22Rv1 (cell line): Measurements from ENCODE around the gene LAP3.

Experiments used
- H3K27ac ChIP-seq: fragments of 450-650 bp; 2 replicates; pipeline ENCODE4 v1.5.1; 2017
- CTCF ChIP-seq: fragments of 450-650 bp; IDR thresholded peaks from 2 replicates; pipeline ENCODE4 v1.5.1; 2017; ENCODE audit warnings: mild to moderate bottlenecking
- ZFX ChIP-seq: fragments of 450-650 bp; IDR thresholded peaks from 2 replicates; pipeline ENCODE4 v1.6.1; 2017; ENCODE audit warnings: antibody characterized with exemption, borderline replicate concordance

LAP3 gene

GRCh38 chr4:17624821-17625220, 47.8 kb downstream of the LAP3 start:
- no peak for TF ChIP-seq CTCF
- TF ChIP-seq ZFX: no peak
- no peak overlapping the region for H3K27ac ChIP-seq

- TF ChIP-seq ZFX (no peak), CTCF (no peak)
- H3K27ac ChIP-seq: no peak overlapping the region
Observed at GRCh38 chr4:17630228-17630627, 53.2 kb downstream of the LAP3 start.

GRCh38 chr4:17633600-17633999, 56.6 kb downstream of the LAP3 start:
- no peak for TF ChIP-seq CTCF
- TF ChIP-seq ZFX: no peak

GRCh38 chr4:17635056-17635455, 58.1 kb downstream of the LAP3 start:
- no peak overlapping the region for H3K27ac ChIP-seq
- TF ChIP-seq ZFX (no peak), CTCF (no peak)

More at GRCh38 chr4:17633600-17633999, 56.6 kb downstream of the LAP3 start:
- no peak overlapping the region for H3K27ac ChIP-seq

GRCh38 chr4:17636341-17636695, 59.3 kb downstream of the LAP3 start:
- no peak for TF ChIP-seq ZFX
- TF ChIP-seq CTCF: no peak
- no peak overlapping the region for H3K27ac ChIP-seq

GRCh38 chr4:17636696-17637622, 60.0 kb downstream of the LAP3 start:
- no peak for TF ChIP-seq ZFX
- TF ChIP-seq CTCF: peak; percentile 91

GRCh38 chr4:17639136-17639535, 62.1 kb downstream of the LAP3 start:
- H3K27ac ChIP-seq: no peak overlapping the region

More at GRCh38 chr4:17636696-17637622, 60.0 kb downstream of the LAP3 start:
- H3K27ac ChIP-seq: no peak overlapping the region

More at GRCh38 chr4:17639136-17639535, 62.1 kb downstream of the LAP3 start:
- TF ChIP-seq CTCF: no peak
- no peak for TF ChIP-seq ZFX
